NCI-H526 treated with DMSO at 0.1 percent for 48 hours (cell line): ENCODE measurements around the gene LRR1.
"Not testable (repeated sequence)": the region's sequence is repeated elsewhere in the genome, so short reads cannot be mapped to it uniquely, and the experiment has no call there.

ENCODE experiments used
- DNase-seq: peaks from one replicate; lab custom pipeline; 2025; lab: John Stamatoyannopoulos, UW

The LRR1 gene

DNA sequence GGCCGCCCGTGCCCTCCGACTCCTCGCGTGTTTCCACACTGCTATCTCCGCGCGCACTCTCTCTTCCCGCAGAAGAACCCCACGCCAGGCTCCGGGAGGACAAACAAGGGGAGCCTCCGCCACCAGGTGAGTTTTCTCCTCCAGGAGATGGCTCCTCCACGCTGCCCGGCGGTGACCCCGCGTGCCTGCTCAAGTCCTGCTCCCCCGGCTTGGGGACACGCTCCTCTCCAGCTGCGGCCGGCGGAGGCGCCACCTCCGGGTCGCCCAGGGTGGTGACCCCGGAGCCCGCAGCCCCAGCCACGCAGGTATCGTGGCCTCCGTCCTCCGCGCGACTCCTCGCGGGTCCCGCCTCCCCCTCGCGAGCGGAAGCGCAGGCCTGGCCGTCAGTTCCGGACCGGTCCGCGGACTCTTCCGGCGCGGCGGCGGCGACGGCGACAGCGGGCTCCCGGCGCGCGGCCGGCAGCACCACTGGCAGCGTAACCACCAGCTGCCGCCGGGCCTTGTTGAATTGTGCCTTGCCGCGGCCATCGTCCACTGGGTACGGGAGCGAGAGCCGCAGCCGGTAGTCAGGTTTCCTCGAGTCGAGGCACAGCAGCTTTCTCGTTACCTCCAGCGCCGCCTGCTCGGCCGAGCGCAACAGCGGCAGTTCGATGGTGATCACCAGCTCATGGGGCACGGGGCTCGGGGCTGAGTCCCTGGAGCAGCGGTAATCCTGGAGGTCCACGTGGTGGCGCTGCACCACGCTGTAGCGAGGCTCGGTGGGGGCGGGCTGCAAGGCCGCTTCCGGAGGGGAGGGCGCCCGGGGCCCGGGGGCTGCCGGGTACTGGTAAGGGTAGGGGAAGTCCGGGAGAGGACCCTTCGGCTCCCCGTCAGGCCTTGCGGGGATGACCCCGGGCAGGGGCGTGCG lies 35.2 kb downstream of the LRR1 start:
- peak; percentile 91 for DNase-seq

DNA sequence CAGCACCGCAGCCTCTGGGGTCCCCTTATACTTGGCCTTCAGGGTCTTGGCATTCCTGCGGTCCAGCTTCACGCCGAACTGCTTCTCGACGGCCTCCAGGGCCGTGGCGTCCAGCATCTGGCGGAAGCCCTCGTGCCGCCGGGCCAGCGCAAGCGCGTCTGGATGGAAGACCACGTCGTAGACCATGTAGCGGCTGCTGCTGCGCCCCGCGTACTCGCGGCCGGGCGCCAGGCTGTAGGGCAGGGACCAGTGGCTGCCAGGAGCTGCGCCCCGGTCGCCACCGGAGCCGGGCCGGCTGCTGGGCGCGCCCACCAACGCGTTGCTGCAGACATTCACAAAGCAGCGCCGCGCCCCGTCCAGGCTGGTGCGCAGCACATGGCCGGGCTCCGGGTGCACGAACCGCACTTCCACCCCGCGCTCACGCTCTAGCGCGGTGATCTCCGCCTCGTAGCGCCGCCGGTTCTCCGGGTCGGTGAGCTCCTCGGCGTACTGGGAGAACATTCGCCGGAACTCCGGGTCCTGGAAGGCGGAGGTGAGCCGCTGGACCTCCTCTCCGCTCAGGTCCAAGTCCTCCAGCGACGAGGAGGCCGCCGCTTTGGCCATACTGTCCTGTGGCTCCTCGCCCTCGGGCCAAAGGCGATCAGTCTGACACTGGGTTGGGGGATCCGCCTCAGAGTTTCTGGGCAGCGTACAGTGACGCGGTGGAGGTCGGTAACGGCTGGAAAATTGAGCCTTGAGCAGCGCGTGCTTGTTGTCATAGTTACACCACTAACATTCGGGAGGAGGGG lies 36.0 kb downstream of the LRR1 start, which contains the start of gene DNAAF2:
DNAAF2 (minus strand) TSS at position 698 of the 788 bp plus-strand sequence; CDS start at position 603, 95 bp downstream.
- DNase-seq = peak; percentile 40

DNA sequence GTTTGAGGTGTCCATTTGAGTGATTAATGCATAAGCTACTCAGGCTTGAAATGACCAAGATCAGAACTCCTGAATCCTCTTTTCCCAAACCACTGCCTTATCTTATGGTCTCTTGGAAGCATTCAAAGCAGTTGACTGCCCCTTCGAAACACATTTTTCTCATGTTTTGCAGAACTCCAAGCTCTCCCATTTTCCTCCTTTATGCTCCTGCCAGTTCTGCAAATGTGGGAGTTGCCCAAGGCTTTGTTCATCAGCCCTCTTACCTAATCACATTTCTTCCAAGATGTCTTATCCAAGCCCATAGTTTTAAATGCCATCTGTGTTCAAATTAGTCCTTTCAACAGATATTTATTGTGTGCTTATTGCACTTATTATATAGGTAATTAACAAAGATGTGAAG lies 38.1 kb downstream of the LRR1 start:
- no peak for DNase-seq

DNA sequence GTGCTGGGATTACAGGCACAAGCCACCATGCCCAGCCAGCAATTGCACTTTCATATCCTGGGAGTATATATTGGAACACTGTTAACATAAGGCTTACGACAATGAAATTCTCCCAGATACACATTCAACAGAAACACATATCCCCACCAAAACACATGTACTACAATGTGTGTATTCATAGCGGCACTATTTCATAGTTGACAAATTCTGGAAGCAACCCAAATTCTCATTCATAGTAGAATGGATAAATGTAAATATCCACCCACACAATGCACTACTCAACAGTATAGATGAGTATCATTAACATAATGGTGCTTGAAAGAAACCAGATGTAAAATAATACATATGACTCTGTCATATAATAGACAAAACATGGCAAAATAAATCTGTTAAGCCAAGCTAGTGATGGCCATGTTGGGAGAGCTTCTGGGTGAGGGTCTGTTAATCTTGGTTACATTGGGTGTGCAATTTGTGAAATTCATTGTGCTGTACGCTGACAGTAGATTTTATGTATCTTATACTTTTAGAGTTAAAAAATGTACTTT lies 38.9 kb downstream of the LRR1 start:
- no peak for DNase-seq

DNA sequence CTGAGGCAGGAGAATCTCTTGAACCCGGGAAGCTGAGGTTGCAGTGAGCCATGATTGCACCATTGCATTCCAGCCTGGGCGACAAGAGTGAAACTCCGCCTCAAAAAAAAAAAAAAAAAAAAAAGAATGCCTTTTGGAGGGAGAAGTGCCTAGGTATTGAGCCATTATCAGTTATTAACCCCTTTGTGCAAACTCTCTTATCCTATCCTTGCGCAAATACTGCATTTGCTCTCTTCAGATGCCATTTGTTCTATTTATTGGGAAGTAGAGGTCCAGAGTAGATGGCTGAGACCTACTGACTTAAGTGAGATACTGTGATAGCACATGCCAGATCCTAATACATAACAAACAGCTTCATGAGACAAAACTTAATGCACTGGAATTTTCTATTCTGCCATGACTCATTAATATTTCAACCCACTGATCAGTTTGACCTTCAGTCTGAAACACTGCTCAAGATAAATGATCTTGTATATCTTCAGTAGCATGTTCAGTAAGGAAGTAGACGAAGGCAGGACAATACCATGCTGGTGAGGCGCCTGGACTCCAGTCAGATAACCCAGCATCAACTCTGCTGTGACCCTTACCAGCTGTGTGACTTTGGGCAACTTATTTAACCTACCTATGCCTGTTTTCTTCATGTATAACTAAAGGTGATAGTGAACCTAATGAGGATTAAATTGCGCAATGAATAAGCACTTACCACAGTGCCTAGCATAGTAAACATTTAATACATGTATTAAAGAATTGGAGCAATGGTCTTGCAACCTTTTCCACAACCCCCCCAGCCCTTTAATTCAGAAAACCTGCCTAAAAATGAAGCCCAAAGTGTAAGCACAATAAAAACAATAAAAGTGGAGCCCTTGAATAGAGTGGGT lies 42.0 kb downstream of the LRR1 start:
- no peak for DNase-seq

DNA sequence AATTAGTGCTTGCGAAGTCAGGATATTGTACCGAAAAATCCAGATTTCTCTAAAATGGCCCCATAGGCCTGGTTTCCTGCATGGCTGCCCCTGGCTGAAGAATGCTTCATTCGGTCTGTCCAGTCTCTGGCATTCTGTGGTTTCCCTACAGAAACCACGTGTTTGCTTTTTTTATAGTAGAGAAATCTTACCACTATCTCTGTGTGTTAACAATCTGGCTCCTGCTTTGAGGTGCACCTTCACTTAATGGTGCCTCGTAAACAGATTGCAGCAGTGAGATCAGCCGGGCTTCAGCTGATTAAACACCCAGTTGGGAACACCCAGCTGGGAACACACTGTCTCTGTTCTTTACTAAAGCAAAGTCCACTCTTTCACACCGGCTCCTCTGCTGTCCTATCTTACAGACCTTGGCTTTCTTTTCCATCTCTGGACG lies 43.0 kb downstream of the LRR1 start:
- no peak for DNase-seq

DNA sequence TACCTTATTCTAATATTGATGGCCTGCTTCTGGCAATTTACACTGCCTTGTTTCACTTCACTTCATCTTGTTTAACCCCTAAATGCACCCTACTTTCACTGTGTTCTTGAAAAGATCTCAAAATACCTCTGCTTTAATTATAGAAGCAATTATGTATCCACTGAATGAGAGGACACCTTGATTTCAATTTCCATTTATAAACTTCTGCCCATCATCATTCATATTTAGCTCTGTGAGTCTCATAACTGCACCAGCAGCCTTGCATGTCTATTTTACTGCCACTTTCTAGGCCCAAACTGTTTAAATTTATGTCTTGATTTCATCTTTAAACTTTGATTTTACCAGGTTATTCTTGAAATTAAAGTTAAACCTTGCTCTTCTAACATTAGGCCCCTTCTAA lies 43.4 kb downstream of the LRR1 start:
- DNase-seq = no peak

DNA sequence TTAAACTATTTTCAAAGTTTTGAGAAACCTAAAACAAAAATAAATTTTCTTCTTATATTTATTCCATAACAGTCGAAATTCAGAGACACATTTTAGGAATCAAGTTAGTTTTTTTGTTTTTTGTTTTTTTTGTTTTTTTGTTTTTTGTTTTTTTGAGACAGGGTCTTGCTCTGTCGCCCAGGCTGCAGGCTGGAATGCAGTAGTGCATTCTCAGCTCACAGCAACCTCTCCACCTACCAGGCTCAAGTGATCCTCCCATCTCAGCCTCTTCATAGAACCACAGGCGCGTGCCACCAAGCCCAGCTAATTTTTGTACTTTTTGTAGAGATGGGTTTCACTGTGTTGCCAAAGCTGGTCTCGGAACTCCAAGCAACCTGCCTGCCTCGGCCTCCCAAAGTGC lies 54.8 kb downstream of the LRR1 start:
- DNase-seq = no peak

DNA sequence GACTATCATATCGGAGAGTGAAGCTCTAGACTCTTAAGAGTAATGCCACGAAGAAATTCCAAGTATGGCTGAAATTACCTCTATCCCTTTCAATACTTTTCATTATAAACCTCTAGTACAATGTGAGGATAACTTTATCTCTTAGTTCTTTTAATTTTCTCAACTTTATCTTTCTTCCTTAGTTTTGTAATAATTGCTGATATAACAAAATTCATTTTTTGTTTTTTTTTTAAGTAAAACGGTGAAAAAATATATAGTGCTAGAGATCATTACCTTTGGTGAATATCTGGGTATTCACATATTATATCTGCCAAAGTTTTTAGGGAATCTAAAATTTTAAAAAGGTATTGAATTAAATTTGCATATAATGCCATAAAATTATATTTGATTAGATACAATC lies 55.8 kb downstream of the LRR1 start:
- no peak for DNase-seq

DNA sequence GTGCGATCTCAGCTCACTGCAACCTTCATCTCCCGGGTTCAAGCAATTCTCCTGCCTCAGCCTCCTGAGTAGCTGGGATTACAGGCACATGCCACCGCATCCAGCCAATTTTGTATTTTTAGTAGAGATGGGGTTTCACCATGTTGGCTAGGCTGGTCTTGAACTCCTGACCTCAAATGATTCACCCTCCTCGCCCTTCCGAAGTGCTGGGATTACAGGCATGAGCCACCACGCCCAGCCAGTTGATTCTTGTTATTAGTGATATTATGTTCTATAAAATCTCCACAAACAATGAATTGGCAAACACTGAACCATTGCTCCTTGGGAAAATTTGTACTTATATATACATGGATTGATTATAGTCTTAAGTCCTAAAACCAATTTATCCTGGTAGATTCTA lies 58.8 kb downstream of the LRR1 start:
- DNase-seq = not testable (repeated sequence)

DNA sequence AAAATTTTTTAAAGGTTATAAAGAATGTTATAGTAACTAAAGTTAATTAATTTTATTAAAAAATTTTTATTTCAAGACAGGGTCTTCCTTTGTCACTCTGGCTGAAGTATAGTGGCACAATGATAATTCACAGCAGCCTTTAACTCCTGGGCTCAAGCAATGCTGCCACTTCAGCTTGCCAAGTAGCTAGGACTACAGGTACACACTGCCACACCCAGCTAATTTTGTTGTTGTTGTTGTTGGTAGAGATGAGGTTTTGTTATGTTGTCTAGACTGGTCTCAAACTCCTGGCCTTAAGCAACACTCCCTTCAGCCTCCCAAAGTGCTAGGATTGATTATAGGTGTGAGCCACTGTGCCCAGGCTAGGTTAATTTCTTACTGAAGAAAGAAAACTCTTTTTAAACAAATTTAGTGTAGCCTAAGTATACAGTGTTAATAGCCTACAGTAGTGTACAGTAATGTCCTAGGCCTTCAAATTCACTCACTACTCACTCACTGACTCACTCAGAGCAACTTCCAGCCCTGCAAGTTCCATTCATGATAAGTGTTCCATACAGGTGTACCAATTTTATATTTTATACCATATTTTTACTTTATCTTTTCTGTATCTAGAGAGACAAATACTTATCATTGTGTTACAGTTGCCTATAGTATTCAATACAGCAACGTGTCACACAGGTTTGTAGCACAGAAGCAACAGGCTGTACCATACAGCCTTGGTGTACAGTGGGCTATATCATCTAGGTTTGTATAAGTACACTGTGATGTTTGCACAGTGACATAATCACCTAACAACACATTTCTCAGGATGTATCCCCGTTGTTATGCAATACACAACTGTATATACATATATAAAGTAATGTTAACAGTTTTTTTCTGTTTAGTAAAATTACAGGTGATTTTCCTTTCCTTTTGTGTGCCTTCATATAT lies 61.1 kb downstream of the LRR1 start:
- DNase-seq = no peak
